GM12873 (cell line): ENCODE results near the gene CCDC148.

ENCODE experiments used
- TF ChIP-seq, protein P1 (sequence below): IDR thresholded peaks from 2 replicates; pipeline ENCODE4 v1.5.1; 2012; ENCODE audit warnings: low read depth, mild to moderate bottlenecking, moderate library complexity, low read length, control low read depth; ENCODE audit not compliant: insufficient read depth; ENCODE audit errors: missing control alignments

Gene CCDC148

DNA sequence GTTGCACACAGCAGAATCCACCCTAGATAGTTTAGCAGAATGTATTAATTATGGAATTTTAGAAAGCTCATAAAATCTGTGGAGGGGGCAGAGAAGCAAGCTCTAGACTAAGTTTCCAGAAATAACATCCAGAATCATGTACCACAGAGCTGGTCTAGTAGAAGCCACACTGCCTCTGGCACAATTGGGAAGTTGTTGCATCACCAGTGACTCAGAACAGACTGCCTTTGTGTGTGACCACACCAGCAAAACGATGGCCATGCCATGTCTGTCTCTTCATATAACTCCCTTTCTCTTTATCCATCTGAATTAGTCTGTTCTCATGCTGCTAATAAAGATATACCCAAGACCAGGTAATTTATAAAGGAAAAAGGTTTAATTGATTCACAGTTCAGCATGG lies 158.9 kb downstream of the CCDC148 start:
- TF ChIP-seq, protein P1, sequence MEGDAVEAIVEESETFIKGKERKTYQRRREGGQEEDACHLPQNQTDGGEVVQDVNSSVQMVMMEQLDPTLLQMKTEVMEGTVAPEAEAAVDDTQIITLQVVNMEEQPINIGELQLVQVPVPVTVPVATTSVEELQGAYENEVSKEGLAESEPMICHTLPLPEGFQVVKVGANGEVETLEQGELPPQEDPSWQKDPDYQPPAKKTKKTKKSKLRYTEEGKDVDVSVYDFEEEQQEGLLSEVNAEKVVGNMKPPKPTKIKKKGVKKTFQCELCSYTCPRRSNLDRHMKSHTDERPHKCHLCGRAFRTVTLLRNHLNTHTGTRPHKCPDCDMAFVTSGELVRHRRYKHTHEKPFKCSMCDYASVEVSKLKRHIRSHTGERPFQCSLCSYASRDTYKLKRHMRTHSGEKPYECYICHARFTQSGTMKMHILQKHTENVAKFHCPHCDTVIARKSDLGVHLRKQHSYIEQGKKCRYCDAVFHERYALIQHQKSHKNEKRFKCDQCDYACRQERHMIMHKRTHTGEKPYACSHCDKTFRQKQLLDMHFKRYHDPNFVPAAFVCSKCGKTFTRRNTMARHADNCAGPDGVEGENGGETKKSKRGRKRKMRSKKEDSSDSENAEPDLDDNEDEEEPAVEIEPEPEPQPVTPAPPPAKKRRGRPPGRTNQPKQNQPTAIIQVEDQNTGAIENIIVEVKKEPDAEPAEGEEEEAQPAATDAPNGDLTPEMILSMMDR: no peak

DNA sequence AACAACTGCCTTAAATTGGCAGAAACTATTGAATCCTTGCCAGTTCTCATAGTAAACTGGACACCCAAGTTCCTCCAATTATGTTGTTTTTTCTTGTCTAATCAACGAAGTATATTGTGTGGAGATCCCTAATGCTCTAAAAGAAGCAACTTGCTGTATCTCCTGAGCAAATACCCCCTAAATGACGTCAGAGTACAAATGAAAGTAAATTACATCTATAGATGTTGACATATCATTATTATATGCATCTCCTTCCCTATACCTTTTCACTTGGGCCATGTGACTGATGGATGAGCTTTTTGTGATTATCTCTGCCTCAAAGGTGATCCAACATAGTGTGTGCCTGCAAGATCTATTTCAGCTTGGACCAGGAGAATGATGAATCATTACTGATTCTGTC lies 159.4 kb downstream of the CCDC148 start:
- TF ChIP-seq, protein P1: no peak

DNA sequence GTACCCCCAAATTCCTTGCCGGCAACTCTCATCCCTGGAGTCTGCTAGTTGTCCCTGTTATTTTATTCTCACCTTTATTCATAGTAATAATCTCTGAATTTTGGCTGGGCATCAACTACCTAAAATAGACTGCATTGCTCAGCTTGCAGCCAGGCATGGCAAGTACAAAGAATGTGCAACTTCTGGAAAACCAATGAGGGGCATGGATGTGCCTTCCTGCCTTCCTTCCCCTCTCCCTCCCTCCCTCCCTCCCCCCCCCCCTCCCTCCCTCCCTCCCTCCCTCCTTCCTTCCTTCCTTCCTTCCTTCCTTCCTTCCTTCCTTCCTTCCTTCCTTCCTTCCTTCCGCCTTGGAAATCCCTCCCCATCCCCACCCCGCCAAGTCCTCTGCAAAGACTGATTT lies 162.8 kb downstream of the CCDC148 start:
- TF ChIP-seq, protein P1: no peak

GRCh38 chr2:158291544-158292180 lies 164.9 kb downstream of the CCDC148 start:
- TF ChIP-seq, protein P1: no peak

DNA sequence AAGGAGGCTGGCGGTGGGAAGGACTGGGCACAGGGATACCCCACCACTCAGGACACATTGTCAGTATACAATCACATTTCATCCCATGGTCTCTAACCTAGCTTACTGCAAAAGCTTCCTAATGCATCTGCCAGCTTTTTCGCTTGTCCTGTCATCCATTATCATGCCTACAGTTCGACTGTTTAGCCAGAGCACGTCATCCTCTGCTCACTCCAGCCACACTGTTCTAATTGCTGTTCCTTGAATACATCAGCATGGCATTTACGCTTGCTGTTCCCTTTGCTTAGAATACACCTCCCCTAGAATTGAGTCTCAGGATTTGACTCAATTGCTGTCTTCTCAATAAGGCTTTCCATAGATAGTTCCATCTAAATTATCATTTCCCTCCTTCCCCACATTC lies 166.3 kb downstream of the CCDC148 start:
- TF ChIP-seq, protein P1: no peak

DNA sequence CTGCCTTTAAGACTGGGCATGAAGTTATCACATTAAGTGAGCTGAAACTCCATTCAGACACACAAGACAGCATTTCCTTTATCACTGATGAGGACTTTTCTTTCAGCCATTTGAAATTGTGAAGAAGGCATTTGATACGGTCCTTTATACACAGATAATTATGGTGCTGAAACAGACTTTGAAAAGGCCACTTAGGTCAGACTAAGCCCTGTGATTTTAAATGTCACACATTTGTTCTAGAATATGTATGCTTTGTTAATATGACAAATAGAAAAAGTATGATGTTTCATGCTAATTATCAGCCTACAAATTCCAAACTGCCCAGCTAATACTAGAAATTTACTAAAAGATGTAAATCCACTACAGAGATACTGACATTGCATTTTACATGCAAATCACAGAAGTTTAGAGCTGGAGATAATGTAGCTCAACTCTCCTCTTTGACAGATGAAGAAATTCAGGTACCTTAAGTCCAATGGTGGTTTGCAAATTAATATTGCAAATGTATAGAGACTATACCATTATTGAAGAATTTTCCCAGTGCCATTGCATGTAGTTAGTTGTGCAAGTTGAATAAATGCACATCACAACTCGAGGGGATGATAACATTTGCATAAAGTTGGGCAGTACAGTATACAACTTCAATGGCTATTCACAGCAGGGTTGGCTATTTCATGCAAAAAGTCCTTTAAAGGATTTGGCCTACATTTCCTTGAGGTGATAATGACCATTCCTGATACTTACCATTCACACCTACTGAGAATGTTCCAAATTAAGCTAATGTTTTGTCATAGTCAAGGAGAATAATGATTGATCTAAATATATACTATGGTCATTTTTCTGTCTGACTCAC lies 179.7 kb downstream of the CCDC148 start:
- TF ChIP-seq, protein P1: no peak

- TF ChIP-seq, protein P1: no peak
These were observed 182.8 kb downstream of the CCDC148 start for GRCh38 chr2:158273791-158274190.
